A549 (cell line): ENCODE measurements around the gene KRTAP10-7. TPM values are rescaled to one million over a fixed set of nuclear protein-coding genes. Genes with fewer than 3 reads are reported as not detected.

Experiments
- ATAC-seq, 2 experiments: fragments of 200-7000 bp in 1 of 2; fragments of >200 bp in 1 of 2; cut with Nextera tagmentation in 1 of 2; cut with Tn5 transposase in 1 of 2; 3 replicates each; pipeline versions ENCODE4 v1.8.0 to v1.9.1; 2018 to 2020; ENCODE audit warnings: mild to moderate bottlenecking in 1 of 2, moderate library complexity in 1 of 2
- CTCF ChIA-PET: fragments of 300-600 bp; sonication (Branson Sonifier 250); formaldehyde crosslinking; extraction: SDS; loops from one replicate; lab custom pipeline; 2021; ENCODE audit warnings: antibody characterized with exemption, inconsistent platforms; lab: Yijun Ruan, JAX
- POLR2A ChIA-PET: fragments of 350-600 bp; formaldehyde crosslinking; extraction: SDS; loops from one replicate; lab custom pipeline; 2021; ENCODE audit warnings: antibody characterized with exemption, inconsistent platforms; lab: Yijun Ruan, JAX
- DNase-seq, 2 experiments: peaks; one replicate each; pipeline versions ENCODE4 v3.0.0 to v3.0.0-alpha.2; 2011 to 2016; ENCODE audit warnings: low read depth in 1 of 2, low spot score in 1 of 2
- FAIRE-seq: peaks from 2 replicates; lab custom pipeline; 2011; peaks lifted over from hg19 to GRCh38; lab: Jason Lieb, UNC
- H3K27ac ChIP-seq, 2 experiments: fragments of >200 bp; sonication (Bioruptor Twin); formaldehyde crosslinking; 3 replicates each; pipeline ENCODE4 v1.5.1; 2016 to 2017
- H3K4me1 ChIP-seq: fragments of >200 bp; sonication (Bioruptor Twin); formaldehyde crosslinking; 3 replicates; pipeline ENCODE4 v1.6.1; 2016
- H3K4me2 ChIP-seq: fragments of >200 bp; sonication (Bioruptor Twin); formaldehyde crosslinking; 3 replicates; pipeline ENCODE4 v1.6.1; 2016
- H3K4me3 ChIP-seq: fragments of >200 bp; sonication (Bioruptor Twin); formaldehyde crosslinking; 3 replicates; pipeline ENCODE4 v1.5.1; 2016
- H3K9me3 ChIP-seq: fragments of >200 bp; sonication (Bioruptor Twin); formaldehyde crosslinking; 3 replicates; pipeline ENCODE4 v1.6.1; 2016
- BHLHE40 ChIP-seq: IDR thresholded peaks from 2 replicates; pipeline ENCODE4 v1.6.1; 2012; ENCODE audit warnings: low read depth, low read length, inconsistent platforms
- CBX2 ChIP-seq: fragments of 200-600 bp; sonication (generic); IDR thresholded peaks from 2 replicates; pipeline ENCODE4 v1.6.1; 2016; ENCODE audit warnings: low read depth, mild to moderate bottlenecking, borderline replicate concordance
- CBX8 ChIP-seq: fragments of 200-600 bp; sonication (generic); IDR thresholded peaks from 2 replicates; pipeline ENCODE4 v1.6.1; 2016
- CEBPB ChIP-seq, 2 experiments: fragments of >200 bp in 1 of 2; sonication (Bioruptor Twin) in 1 of 2; formaldehyde crosslinking in 1 of 2; IDR thresholded peaks; 2 replicates each; pipeline ENCODE4 v1.6.1; 2012 to 2016
- EHMT2 ChIP-seq: fragments of 200-600 bp; sonication (generic); IDR thresholded peaks from 2 replicates; pipeline ENCODE4 v1.6.1; 2016; ENCODE audit warnings: antibody characterized with exemption, low read depth, mild to moderate bottlenecking, moderate library complexity
- EP300 ChIP-seq, 2 experiments: fragments of >200 bp; sonication (Bioruptor Twin); formaldehyde crosslinking; IDR thresholded peaks; 2 replicates in 1 of 2; 3 replicates in 1 of 2; pipeline ENCODE4 v1.6.1; 2016 to 2017
- ESRRA ChIP-seq: fragments of 150-350 bp; IDR thresholded peaks from 2 replicates; pipeline ENCODE4 v1.6.1; 2014; ENCODE audit warnings: mild to moderate bottlenecking, low read length, borderline replicate concordance
- FOSB ChIP-seq: fragments of 250-450 bp; sonication (Bioruptor Pico); IDR thresholded peaks from 2 replicates; pipeline ENCODE4 v1.5.0; 2020; ENCODE audit warnings: mild to moderate bottlenecking, moderate library complexity
- FOSL2 ChIP-seq, 2 experiments: fragments of 450-650 bp in 1 of 2; fragments of >200 bp in 1 of 2; sonication (Bioruptor Twin) in 1 of 2; formaldehyde crosslinking; IDR thresholded peaks; 2 replicates each; pipeline versions ENCODE4 v1.5.0 to v1.6.1; 2016 to 2020; ENCODE audit warnings: mild to moderate bottlenecking in 1 of 2, moderate library complexity in 1 of 2
- FOXS1 ChIP-seq: fragments of 250-450 bp; sonication (Bioruptor Pico); IDR thresholded peaks from 2 replicates; pipeline ENCODE4 v1.5.0; 2020; ENCODE audit warnings: mild to moderate bottlenecking, moderate library complexity
- HDAC2 ChIP-seq: fragments of 200-600 bp; sonication (generic); IDR thresholded peaks from 2 replicates; pipeline ENCODE4 v1.6.1; 2016
- HEYL ChIP-seq: fragments of 250-450 bp; sonication (Bioruptor Pico); IDR thresholded peaks from 2 replicates; pipeline ENCODE4 v1.8.0; 2021; ENCODE audit warnings: mild to moderate bottlenecking, moderate library complexity
- HOXA7 ChIP-seq: fragments of 250-450 bp; sonication (Bioruptor Pico); IDR thresholded peaks from 2 replicates; pipeline ENCODE4 v1.5.0; 2020; ENCODE audit warnings: mild to moderate bottlenecking, moderate library complexity
- JUN ChIP-seq, 2 experiments: fragments of >200 bp; sonication (Bioruptor Twin); formaldehyde crosslinking; IDR thresholded peaks; 2 replicates in 1 of 2; 3 replicates in 1 of 2; pipeline ENCODE4 v1.6.1; 2016 to 2017
- KDM1A ChIP-seq: fragments of 200-600 bp; sonication (generic); IDR thresholded peaks from 2 replicates; pipeline ENCODE4 v1.6.1; 2016; ENCODE audit warnings: low read depth, mild to moderate bottlenecking
- MAFK ChIP-seq: fragments of 450-650 bp; IDR thresholded peaks from 2 replicates; pipeline ENCODE4 v1.6.1; 2014; ENCODE audit not compliant: partially characterized antibody
- MAZ ChIP-seq: fragments of 150-350 bp; IDR thresholded peaks from 2 replicates; pipeline ENCODE4 v1.6.1; 2014; ENCODE audit warnings: antibody characterized with exemption, low read depth, low read length, borderline replicate concordance
- MYC ChIP-seq: IDR thresholded peaks from 2 replicates; pipeline ENCODE4 v1.6.1; 2012; ENCODE audit warnings: mild to moderate bottlenecking, inconsistent platforms, low read length, improper control_type of control experiment, borderline replicate concordance
- NFE2L2 ChIP-seq: fragments of 150-350 bp; conservative IDR thresholded peaks from 2 replicates; pipeline ENCODE4 v1.6.1; 2014; ENCODE audit warnings: low read length
- NPAS2 ChIP-seq: fragments of 250-450 bp; sonication (Bioruptor Pico); IDR thresholded peaks from 2 replicates; pipeline ENCODE4 v1.8.0; 2022; ENCODE audit warnings: mild to moderate bottlenecking, moderate library complexity, borderline replicate concordance
- NR3C1 ChIP-seq: fragments of >200 bp; sonication (Bioruptor Twin); formaldehyde crosslinking; IDR thresholded peaks from 3 replicates; pipeline ENCODE4 v1.6.1; 2017
- PBX3 ChIP-seq: IDR thresholded peaks from 2 replicates; pipeline ENCODE4 v1.6.1; 2012
- POLR2A ChIP-seq: IDR thresholded peaks from 2 replicates; pipeline ENCODE4 v1.6.1; 2012; ENCODE audit warnings: mild to moderate bottlenecking, low read length
- RAD21 ChIP-seq, 2 experiments: fragments of >200 bp in 1 of 2; sonication (Bioruptor Twin) in 1 of 2; formaldehyde crosslinking in 1 of 2; IDR thresholded peaks in 1 of 2; conservative IDR thresholded peaks in 1 of 2; 2 replicates in 1 of 2; 3 replicates in 1 of 2; pipeline ENCODE4 v1.6.1; 2012 to 2018; ENCODE audit warnings: inconsistent platforms in 1 of 2
- RARB ChIP-seq: fragments of 250-450 bp; sonication (Bioruptor Pico); IDR thresholded peaks from 2 replicates; pipeline ENCODE4 v1.8.0; 2021; ENCODE audit warnings: mild to moderate bottlenecking, moderate library complexity
- RCOR1 ChIP-seq: fragments of 150-350 bp; IDR thresholded peaks from 2 replicates; pipeline ENCODE4 v1.6.1; 2014; ENCODE audit warnings: antibody characterized with exemption, low read length, low read depth
- RFX5 ChIP-seq: fragments of 450-650 bp; IDR thresholded peaks from 2 replicates; pipeline ENCODE4 v1.7.1; 2014; ENCODE audit warnings: antibody characterized with exemption, mild to moderate bottlenecking, moderate library complexity
- SREBF2 ChIP-seq: fragments of 450-650 bp; IDR thresholded peaks from 2 replicates; pipeline ENCODE4 v1.6.1; 2014; ENCODE audit warnings: mild to moderate bottlenecking, moderate library complexity
- TFCP2L1 ChIP-seq: fragments of 250-450 bp; sonication (Bioruptor Pico); IDR thresholded peaks from 2 replicates; pipeline ENCODE4 v1.5.0; 2021; ENCODE audit warnings: mild to moderate bottlenecking
- TP53 ChIP-seq: fragments of 250-450 bp; sonication (Bioruptor Pico); IDR thresholded peaks from 2 replicates; pipeline ENCODE4 v1.5.0; 2021; ENCODE audit warnings: mild to moderate bottlenecking, moderate library complexity
- ZC3H11A ChIP-seq: fragments of 450-650 bp; IDR thresholded peaks from 2 replicates; pipeline ENCODE4 v1.6.1; 2014; ENCODE audit warnings: antibody characterized with exemption, mild to moderate bottlenecking
- ZSCAN20 ChIP-seq: fragments of 250-450 bp; sonication (Bioruptor Pico); IDR thresholded peaks from 2 replicates; pipeline ENCODE4 v1.8.0; 2022; ENCODE audit warnings: mild to moderate bottlenecking, moderate library complexity
- WGBS: methylation state at CpG from one replicate; pipeline ENCODE4 v1.1.6; 2017; ENCODE audit errors: missing lambda C conversion rate; 5-methylcytosine and 5-hydroxymethylcytosine counted together
- polyA plus RNA-seq, 4 experiments: library from polyadenylated mRNA; depleted of rRNA in 3 of 4; stranded (reverse); fragments of >200 nt; fragmentation: RNase III in 1 of 4; extraction: RNeasy Plus Mini Kit Qiagen cat#74134 plus additional on column Dnase treatment in 1 of 4; gene quantifications; 2 replicates in 3 of 4; 3 replicates in 1 of 4; pipeline ENCODE4 v1.2.3, GENCODE V29; 2011 to 2017
- TF ChIP-seq, protein P1 (sequence below): fragments of 200-600 bp; sonication (generic); IDR thresholded peaks from 2 replicates; pipeline ENCODE4 v1.6.1; 2016; ENCODE audit warnings: antibody characterized with exemption, mild to moderate bottlenecking, moderate library complexity
- TF ChIP-seq, protein P2 (sequence below): fragments of 450-650 bp; IDR thresholded peaks from 2 replicates; pipeline ENCODE4 v1.6.1; 2014; ENCODE audit warnings: antibody characterized with exemption
- TF ChIP-seq, protein P3 (sequence below): fragments of >200 bp; sonication (Bioruptor Twin); formaldehyde crosslinking; IDR thresholded peaks from 3 replicates; pipeline ENCODE4 v1.6.1; 2016
- TF ChIP-seq, protein P4 (sequence below): fragments of 150-350 bp; IDR thresholded peaks from 2 replicates; pipeline ENCODE4 v1.6.1; 2014; ENCODE audit warnings: low read depth, mild to moderate bottlenecking, low read length

The KRTAP10-7 gene
- polyA plus RNA-seq, 2 of the 4 experiments (the other 2 are of a cell fraction), result not detected

GRCh38 chr21:44614961-44615391 is 14.6 kb downstream of the KRTAP10-7 start:
- H3K9me3 ChIP-seq, result peaks cover 5% of the 10 kb centered on the region; the same call in 1 of the 3 replicates
- CTCF ChIA-PET, result interaction anchor here (0.6 kb wide), 2 partner anchors 24 to 62 kb away, joined by 3 to 5 read pairs; no protein-coding TSS in a partner anchor
- ATAC-seq, result no peak
- no peaks in the 10 kb centered on the region for H3K4me1 ChIP-seq
- H3K27ac ChIP-seq, result no peak overlapping the region
- FAIRE-seq, result no peak
- H3K4me2 ChIP-seq, result no peak overlapping the region
- POLR2A ChIA-PET, result no interaction called here
- no peak for DNase-seq
- no peak overlapping the region for H3K4me3 ChIP-seq
- TF ChIP-seq EP300 (IDR thresholded peaks at IDR 0.05) (no peak), MYC (no peak), NFE2L2 (no peak), TP53 (CRISPR knock-in tag) (no peak), JUN (IDR thresholded peaks at IDR 0.05) (no peak)
- TF ChIP-seq, protein P1, sequence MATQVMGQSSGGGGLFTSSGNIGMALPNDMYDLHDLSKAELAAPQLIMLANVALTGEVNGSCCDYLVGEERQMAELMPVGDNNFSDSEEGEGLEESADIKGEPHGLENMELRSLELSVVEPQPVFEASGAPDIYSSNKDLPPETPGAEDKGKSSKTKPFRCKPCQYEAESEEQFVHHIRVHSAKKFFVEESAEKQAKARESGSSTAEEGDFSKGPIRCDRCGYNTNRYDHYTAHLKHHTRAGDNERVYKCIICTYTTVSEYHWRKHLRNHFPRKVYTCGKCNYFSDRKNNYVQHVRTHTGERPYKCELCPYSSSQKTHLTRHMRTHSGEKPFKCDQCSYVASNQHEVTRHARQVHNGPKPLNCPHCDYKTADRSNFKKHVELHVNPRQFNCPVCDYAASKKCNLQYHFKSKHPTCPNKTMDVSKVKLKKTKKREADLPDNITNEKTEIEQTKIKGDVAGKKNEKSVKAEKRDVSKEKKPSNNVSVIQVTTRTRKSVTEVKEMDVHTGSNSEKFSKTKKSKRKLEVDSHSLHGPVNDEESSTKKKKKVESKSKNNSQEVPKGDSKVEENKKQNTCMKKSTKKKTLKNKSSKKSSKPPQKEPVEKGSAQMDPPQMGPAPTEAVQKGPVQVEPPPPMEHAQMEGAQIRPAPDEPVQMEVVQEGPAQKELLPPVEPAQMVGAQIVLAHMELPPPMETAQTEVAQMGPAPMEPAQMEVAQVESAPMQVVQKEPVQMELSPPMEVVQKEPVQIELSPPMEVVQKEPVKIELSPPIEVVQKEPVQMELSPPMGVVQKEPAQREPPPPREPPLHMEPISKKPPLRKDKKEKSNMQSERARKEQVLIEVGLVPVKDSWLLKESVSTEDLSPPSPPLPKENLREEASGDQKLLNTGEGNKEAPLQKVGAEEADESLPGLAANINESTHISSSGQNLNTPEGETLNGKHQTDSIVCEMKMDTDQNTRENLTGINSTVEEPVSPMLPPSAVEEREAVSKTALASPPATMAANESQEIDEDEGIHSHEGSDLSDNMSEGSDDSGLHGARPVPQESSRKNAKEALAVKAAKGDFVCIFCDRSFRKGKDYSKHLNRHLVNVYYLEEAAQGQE, result no peak
- WGBS, result 68% methylated on average over 23 of the region's 28 CpGs

- WGBS, result 8% methylated on average over 7 of the region's 8 CpGs
- POLR2A ChIA-PET, result no interaction called here
Observed at GRCh38 chr21:44615466-44615865, 15.1 kb downstream of the KRTAP10-7 start.

GRCh38 chr21:44615911-44616590 is 15.7 kb downstream of the KRTAP10-7 start:
- ATAC-seq (no peak), DNase-seq (no peak), FAIRE-seq (no peak)
- Histone ChIP-seq H3K4me1 (no peaks in the 10 kb centered on the region), H3K9me3 (0 out of 3 replicates have a peak, but pooled peaks cover 2% of the 10 kb centered on the region), H3K4me3 (no peak overlapping the region), H3K4me2 (no peak overlapping the region), H3K27ac (no peak overlapping the region)
- no peak for TF ChIP-seq ZSCAN20
- no peak for TF ChIP-seq CBX8
- TF ChIP-seq, protein P2, sequence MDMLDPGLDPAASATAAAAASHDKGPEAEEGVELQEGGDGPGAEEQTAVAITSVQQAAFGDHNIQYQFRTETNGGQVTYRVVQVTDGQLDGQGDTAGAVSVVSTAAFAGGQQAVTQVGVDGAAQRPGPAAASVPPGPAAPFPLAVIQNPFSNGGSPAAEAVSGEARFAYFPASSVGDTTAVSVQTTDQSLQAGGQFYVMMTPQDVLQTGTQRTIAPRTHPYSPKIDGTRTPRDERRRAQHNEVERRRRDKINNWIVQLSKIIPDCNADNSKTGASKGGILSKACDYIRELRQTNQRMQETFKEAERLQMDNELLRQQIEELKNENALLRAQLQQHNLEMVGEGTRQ, result no peak
- no peak for TF ChIP-seq CEBPB (IDR thresholded peaks at IDR 0.05)
- TF ChIP-seq FOXS1 (CRISPR knock-in tag), result no peak
- no peak for TF ChIP-seq RCOR1
- TF ChIP-seq BHLHE40, result no peak
- TF ChIP-seq, protein P3, sequence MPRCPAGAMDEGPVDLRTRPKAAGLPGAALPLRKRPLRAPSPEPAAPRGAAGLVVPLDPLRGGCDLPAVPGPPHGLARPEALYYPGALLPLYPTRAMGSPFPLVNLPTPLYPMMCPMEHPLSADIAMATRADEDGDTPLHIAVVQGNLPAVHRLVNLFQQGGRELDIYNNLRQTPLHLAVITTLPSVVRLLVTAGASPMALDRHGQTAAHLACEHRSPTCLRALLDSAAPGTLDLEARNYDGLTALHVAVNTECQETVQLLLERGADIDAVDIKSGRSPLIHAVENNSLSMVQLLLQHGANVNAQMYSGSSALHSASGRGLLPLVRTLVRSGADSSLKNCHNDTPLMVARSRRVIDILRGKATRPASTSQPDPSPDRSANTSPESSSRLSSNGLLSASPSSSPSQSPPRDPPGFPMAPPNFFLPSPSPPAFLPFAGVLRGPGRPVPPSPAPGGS, result no peak
- no peak for TF ChIP-seq HDAC2
- TF ChIP-seq MAFK, result no peak
- no peak for TF ChIP-seq NR3C1
- no peak for TF ChIP-seq POLR2A
- TF ChIP-seq PBX3, result no peak
- no peak for TF ChIP-seq HOXA7 (CRISPR knock-in tag)
- no peak for TF ChIP-seq TFCP2L1
- ChIA-PET CTCF (no interaction called here), POLR2A (no interaction called here)
- 29% methylated on average over 4 of the region's 17 CpGs for WGBS

More at GRCh38 chr21:44615466-44615865, 15.1 kb downstream of the KRTAP10-7 start:
- H3K4me3 ChIP-seq, result no peak overlapping the region
- TF ChIP-seq RAD21 (conservative IDR thresholded peaks at IDR 0.05 in 1 of 2, IDR thresholded peaks at IDR 0.05 in 1 of 2) (no peak), FOSB (no peak), ZSCAN20 (no peak), HEYL (CRISPR knock-in tag) (no peak), ESRRA (no peak), EHMT2 (no peak), TFCP2L1 (no peak), HOXA7 (CRISPR knock-in tag) (no peak), MAZ (no peak), SREBF2 (no peak), FOSL2 (IDR thresholded peaks at IDR 0.05) (no peak), FOSL2 (CRISPR knock-in tag; IDR thresholded peaks at IDR 0.05) (no peak), CBX2 (no peak), KDM1A (no peak), ZC3H11A (no peak), NPAS2 (CRISPR knock-in tag) (no peak), RFX5 (no peak), RARB (CRISPR knock-in tag) (no peak)
- TF ChIP-seq, protein P4, sequence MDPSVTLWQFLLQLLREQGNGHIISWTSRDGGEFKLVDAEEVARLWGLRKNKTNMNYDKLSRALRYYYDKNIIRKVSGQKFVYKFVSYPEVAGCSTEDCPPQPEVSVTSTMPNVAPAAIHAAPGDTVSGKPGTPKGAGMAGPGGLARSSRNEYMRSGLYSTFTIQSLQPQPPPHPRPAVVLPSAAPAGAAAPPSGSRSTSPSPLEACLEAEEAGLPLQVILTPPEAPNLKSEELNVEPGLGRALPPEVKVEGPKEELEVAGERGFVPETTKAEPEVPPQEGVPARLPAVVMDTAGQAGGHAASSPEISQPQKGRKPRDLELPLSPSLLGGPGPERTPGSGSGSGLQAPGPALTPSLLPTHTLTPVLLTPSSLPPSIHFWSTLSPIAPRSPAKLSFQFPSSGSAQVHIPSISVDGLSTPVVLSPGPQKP, result no peak
- H3K27ac ChIP-seq, result no peak overlapping the region
- CTCF ChIA-PET, result interaction anchor here (0.6 kb wide), 2 partner anchors 24 to 61 kb away, joined by 3 to 5 read pairs; no protein-coding TSS in a partner anchor
- 0 out of 3 replicates have a peak, but pooled peaks cover 2% of the 10 kb centered on the region for H3K9me3 ChIP-seq
- ATAC-seq (no peak), DNase-seq (no peak), FAIRE-seq (no peak)
- H3K4me1 ChIP-seq, result no peaks in the 10 kb centered on the region
- H3K4me2 ChIP-seq, result no peak overlapping the region
